HepG2 (cell line): ENCODE measurements around the gene GRHPR. TPM values are rescaled to one million over a fixed set of nuclear protein-coding genes. Genes with fewer than 3 reads are reported as not detected.
A peak's percentile ranks its signal among the peaks of the same experiment; 100 is the strongest.

Experiments
- CAMTA2 ChIP-seq: sonication (generic); formaldehyde crosslinking; IDR thresholded peaks from 2 replicates; pipeline ENCODE4 v1.4.0; 2020; ENCODE audit warnings: mild to moderate bottlenecking, missing genetic modification reagents, borderline replicate concordance
- DMAP1 ChIP-seq: IDR thresholded peaks from 2 replicates; pipeline ENCODE4 v1.6.1; 2016
- HOXA9 ChIP-seq: sonication (generic); formaldehyde crosslinking; IDR thresholded peaks from 2 replicates; pipeline ENCODE4 v1.8.1; 2022; ENCODE audit warnings: missing genetic modification reagents, mild to moderate bottlenecking, moderate library complexity, borderline replicate concordance
- KMT2A ChIP-seq: sonication (generic); formaldehyde crosslinking; IDR thresholded peaks from 2 replicates; pipeline ENCODE4 v1.4.0; 2020; ENCODE audit warnings: missing genetic modification reagents
- NFRKB ChIP-seq: fragments of 450-650 bp; IDR thresholded peaks from 2 replicates; pipeline ENCODE4 v1.6.1; 2017
- NKX3-1 ChIP-seq: sonication (generic); formaldehyde crosslinking; IDR thresholded peaks from 2 replicates; pipeline ENCODE4 v1.5.0; 2020; ENCODE audit warnings: missing genetic modification reagents
- RFXAP ChIP-seq: sonication (generic); formaldehyde crosslinking; IDR thresholded peaks from 2 replicates; pipeline ENCODE4 v1.4.0; 2020; ENCODE audit warnings: missing genetic modification reagents, borderline replicate concordance
- ZFP36L1 ChIP-seq: sonication (generic); formaldehyde crosslinking; IDR thresholded peaks from 2 replicates; pipeline ENCODE4 v1.8.0; 2022; ENCODE audit warnings: mild to moderate bottlenecking, missing genetic modification reagents, moderate library complexity
- ZNF674 ChIP-seq: sonication (generic); formaldehyde crosslinking; IDR thresholded peaks from 2 replicates; pipeline ENCODE4 v1.5.0; 2020; ENCODE audit warnings: low read depth, mild to moderate bottlenecking, missing genetic modification reagents
- ZNF766 ChIP-seq: sonication (generic); formaldehyde crosslinking; IDR thresholded peaks from 2 replicates; pipeline ENCODE4 v1.5.0; 2020; ENCODE audit warnings: missing genetic modification reagents, borderline replicate concordance
- ZNF775 ChIP-seq: sonication (generic); formaldehyde crosslinking; IDR thresholded peaks from 2 replicates; pipeline ENCODE4 v1.4.0; 2020; ENCODE audit warnings: missing genetic modification reagents, mild to moderate bottlenecking, moderate library complexity, borderline replicate concordance
- polyA plus RNA-seq, 8 experiments: library from polyadenylated mRNA; depleted of rRNA in 3 of 8; stranded (reverse) in 7 of 8; unstranded in 1 of 8; fragments of >200 nt; fragmentation: Illumina TruSeq in 4 of 8; extraction: Trizol in 4 of 8; gene quantifications; 2 replicates each; pipeline versions ENCODE4 v1.2.1 to v1.2.3, GENCODE V29; 2011 to 2016; ENCODE audit warnings: low read depth in 4 of 8, missing spikeins in 1 of 8, mixed read lengths in 1 of 8; ENCODE audit not compliant: insufficient read depth in 1 of 8
- total RNA-seq, 5 experiments: library from RNA; depleted of rRNA; stranded (reverse); fragments of >200 nt; fragmentation: Illumina TruSeq; extraction: Trizol; gene quantifications; 2 replicates each; pipeline ENCODE4 v1.2.3, GENCODE V29; 2016; ENCODE audit warnings: low read depth in 1 of 5
- TF ChIP-seq, protein P1 (sequence below): sonication (generic); formaldehyde crosslinking; IDR thresholded peaks from 2 replicates; pipeline ENCODE4 v1.5.0; 2020; ENCODE audit warnings: mild to moderate bottlenecking, missing genetic modification reagents
- TF ChIP-seq, protein P2 (sequence below): sonication (generic); formaldehyde crosslinking; IDR thresholded peaks from 2 replicates; pipeline ENCODE4 v1.4.0; 2020; ENCODE audit warnings: mild to moderate bottlenecking, missing genetic modification reagents
- TF ChIP-seq, protein P3 (sequence below): sonication (generic); formaldehyde crosslinking; IDR thresholded peaks from 2 replicates; pipeline ENCODE4 v1.9.0; 2021; ENCODE audit warnings: missing genetic modification reagents, borderline replicate concordance
- TF ChIP-seq, protein P4 (sequence below): IDR thresholded peaks from 2 replicates; pipeline ENCODE4 v1.4.0; 2020; ENCODE audit warnings: mild to moderate bottlenecking, missing genetic modification reagents
- TF ChIP-seq, protein P5 (sequence below): sonication (generic); formaldehyde crosslinking; IDR thresholded peaks from 2 replicates; pipeline ENCODE4 v1.8.0; 2022; ENCODE audit warnings: mild to moderate bottlenecking, missing genetic modification reagents; ENCODE audit not compliant: insufficient replicate concordance
- TF ChIP-seq, protein P6 (sequence below): sonication (generic); formaldehyde crosslinking; IDR thresholded peaks from 2 replicates; pipeline ENCODE4 v1.5.0; 2020; ENCODE audit warnings: mild to moderate bottlenecking, missing genetic modification reagents, moderate library complexity

GRHPR gene
- total and polyA plus RNA-seq, 2 of the 13 experiments (the other 11 are each of a cell fraction or from before 2014, with no cell fraction given) = 113 to 115 TPM

DNA sequence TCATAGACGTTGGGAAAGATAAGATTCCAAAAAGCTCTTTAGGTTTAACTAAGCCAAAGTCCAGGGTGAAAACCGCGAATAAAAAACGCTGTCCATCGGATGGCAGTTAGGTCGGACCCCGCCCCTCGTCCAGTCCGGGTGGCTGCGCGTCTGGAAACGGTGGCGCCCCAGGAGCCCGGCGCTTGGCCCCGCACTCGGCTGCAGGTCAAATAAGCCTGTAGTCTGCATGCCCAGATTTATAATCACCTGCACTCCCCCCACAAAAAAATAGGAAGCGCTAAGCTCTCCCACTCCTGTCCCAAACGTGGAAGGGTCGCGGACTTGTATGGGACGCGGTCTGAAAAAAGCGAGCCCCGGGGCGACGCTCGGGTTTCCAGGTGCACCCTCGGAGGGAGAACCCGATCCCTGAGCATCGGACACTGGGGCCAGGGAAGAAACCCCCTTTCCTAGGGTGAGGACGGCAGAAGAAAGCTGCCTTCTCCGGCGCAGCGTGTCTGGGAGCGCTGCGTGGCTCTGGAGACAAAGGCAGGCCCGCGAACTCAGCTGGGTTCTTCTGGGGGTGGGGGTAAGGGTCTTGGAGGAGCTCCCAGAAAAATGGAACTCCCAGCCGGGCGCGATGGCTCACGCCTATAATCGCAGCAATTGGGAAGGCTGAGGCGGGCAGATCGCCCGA is 43.7 kb downstream of the GRHPR start (continued):
- TF ChIP-seq, protein P1, sequence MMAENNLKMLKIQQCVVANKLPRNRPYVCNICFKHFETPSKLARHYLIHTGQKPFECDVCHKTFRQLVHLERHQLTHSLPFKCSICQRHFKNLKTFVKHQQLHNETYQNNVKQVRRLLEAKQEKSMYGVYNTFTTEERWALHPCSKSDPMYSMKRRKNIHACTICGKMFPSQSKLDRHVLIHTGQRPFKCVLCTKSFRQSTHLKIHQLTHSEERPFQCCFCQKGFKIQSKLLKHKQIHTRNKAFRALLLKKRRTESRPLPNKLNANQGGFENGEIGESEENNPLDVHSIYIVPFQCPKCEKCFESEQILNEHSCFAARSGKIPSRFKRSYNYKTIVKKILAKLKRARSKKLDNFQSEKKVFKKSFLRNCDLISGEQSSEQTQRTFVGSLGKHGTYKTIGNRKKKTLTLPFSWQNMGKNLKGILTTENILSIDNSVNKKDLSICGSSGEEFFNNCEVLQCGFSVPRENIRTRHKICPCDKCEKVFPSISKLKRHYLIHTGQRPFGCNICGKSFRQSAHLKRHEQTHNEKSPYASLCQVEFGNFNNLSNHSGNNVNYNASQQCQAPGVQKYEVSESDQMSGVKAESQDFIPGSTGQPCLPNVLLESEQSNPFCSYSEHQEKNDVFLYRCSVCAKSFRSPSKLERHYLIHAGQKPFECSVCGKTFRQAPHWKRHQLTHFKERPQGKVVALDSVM (CRISPR knock-in tag) = no peak
- TF ChIP-seq ZNF766 = no peak
- no peak for TF ChIP-seq CAMTA2
- TF ChIP-seq, protein P2, sequence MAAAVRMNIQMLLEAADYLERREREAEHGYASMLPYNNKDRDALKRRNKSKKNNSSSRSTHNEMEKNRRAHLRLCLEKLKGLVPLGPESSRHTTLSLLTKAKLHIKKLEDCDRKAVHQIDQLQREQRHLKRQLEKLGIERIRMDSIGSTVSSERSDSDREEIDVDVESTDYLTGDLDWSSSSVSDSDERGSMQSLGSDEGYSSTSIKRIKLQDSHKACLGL (CRISPR knock-in tag) = no peak
- TF ChIP-seq ZFP36L1 (CRISPR knock-in tag) = no peak
- TF ChIP-seq, protein P3, sequence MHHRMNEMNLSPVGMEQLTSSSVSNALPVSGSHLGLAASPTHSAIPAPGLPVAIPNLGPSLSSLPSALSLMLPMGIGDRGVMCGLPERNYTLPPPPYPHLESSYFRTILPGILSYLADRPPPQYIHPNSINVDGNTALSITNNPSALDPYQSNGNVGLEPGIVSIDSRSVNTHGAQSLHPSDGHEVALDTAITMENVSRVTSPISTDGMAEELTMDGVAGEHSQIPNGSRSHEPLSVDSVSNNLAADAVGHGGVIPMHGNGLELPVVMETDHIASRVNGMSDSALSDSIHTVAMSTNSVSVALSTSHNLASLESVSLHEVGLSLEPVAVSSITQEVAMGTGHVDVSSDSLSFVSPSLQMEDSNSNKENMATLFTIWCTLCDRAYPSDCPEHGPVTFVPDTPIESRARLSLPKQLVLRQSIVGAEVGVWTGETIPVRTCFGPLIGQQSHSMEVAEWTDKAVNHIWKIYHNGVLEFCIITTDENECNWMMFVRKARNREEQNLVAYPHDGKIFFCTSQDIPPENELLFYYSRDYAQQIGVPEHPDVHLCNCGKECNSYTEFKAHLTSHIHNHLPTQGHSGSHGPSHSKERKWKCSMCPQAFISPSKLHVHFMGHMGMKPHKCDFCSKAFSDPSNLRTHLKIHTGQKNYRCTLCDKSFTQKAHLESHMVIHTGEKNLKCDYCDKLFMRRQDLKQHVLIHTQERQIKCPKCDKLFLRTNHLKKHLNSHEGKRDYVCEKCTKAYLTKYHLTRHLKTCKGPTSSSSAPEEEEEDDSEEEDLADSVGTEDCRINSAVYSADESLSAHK = no peak
- TF ChIP-seq RFXAP (CRISPR knock-in tag) = no peak
- TF ChIP-seq NKX3-1 (CRISPR knock-in tag) = no peak
- TF ChIP-seq, protein P4, sequence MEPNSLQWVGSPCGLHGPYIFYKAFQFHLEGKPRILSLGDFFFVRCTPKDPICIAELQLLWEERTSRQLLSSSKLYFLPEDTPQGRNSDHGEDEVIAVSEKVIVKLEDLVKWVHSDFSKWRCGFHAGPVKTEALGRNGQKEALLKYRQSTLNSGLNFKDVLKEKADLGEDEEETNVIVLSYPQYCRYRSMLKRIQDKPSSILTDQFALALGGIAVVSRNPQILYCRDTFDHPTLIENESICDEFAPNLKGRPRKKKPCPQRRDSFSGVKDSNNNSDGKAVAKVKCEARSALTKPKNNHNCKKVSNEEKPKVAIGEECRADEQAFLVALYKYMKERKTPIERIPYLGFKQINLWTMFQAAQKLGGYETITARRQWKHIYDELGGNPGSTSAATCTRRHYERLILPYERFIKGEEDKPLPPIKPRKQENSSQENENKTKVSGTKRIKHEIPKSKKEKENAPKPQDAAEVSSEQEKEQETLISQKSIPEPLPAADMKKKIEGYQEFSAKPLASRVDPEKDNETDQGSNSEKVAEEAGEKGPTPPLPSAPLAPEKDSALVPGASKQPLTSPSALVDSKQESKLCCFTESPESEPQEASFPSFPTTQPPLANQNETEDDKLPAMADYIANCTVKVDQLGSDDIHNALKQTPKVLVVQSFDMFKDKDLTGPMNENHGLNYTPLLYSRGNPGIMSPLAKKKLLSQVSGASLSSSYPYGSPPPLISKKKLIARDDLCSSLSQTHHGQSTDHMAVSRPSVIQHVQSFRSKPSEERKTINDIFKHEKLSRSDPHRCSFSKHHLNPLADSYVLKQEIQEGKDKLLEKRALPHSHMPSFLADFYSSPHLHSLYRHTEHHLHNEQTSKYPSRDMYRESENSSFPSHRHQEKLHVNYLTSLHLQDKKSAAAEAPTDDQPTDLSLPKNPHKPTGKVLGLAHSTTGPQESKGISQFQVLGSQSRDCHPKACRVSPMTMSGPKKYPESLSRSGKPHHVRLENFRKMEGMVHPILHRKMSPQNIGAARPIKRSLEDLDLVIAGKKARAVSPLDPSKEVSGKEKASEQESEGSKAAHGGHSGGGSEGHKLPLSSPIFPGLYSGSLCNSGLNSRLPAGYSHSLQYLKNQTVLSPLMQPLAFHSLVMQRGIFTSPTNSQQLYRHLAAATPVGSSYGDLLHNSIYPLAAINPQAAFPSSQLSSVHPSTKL (CRISPR knock-in tag) = no peak
- peak; percentile 49; the same call in 1 of the 2 replicates for TF ChIP-seq DMAP1 (CRISPR knock-in tag)
- no peak for TF ChIP-seq ZNF674
- TF ChIP-seq ZNF775 (CRISPR knock-in tag) = no peak
- TF ChIP-seq, protein P5, sequence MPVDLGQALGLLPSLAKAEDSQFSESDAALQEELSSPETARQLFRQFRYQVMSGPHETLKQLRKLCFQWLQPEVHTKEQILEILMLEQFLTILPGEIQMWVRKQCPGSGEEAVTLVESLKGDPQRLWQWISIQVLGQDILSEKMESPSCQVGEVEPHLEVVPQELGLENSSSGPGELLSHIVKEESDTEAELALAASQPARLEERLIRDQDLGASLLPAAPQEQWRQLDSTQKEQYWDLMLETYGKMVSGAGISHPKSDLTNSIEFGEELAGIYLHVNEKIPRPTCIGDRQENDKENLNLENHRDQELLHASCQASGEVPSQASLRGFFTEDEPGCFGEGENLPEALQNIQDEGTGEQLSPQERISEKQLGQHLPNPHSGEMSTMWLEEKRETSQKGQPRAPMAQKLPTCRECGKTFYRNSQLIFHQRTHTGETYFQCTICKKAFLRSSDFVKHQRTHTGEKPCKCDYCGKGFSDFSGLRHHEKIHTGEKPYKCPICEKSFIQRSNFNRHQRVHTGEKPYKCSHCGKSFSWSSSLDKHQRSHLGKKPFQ (CRISPR knock-in tag) = peak; percentile 52
- TF ChIP-seq, protein P6, sequence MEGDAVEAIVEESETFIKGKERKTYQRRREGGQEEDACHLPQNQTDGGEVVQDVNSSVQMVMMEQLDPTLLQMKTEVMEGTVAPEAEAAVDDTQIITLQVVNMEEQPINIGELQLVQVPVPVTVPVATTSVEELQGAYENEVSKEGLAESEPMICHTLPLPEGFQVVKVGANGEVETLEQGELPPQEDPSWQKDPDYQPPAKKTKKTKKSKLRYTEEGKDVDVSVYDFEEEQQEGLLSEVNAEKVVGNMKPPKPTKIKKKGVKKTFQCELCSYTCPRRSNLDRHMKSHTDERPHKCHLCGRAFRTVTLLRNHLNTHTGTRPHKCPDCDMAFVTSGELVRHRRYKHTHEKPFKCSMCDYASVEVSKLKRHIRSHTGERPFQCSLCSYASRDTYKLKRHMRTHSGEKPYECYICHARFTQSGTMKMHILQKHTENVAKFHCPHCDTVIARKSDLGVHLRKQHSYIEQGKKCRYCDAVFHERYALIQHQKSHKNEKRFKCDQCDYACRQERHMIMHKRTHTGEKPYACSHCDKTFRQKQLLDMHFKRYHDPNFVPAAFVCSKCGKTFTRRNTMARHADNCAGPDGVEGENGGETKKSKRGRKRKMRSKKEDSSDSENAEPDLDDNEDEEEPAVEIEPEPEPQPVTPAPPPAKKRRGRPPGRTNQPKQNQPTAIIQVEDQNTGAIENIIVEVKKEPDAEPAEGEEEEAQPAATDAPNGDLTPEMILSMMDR (CRISPR knock-in tag) = no peak
- TF ChIP-seq NFRKB = no peak
- TF ChIP-seq HOXA9 = no peak
- no peak; the same call in 1 of the 2 replicates for TF ChIP-seq KMT2A (CRISPR knock-in tag)
